Measurements from ENCODE around the gene SRMS.

GRCh38 chr20:63567386-63568169, 20.0 kb upstream of the SRMS start:
- no peak for TF ChIP-seq POLR2AphosphoS5 (IDR thresholded peaks at IDR 0.05)
- TF ChIP-seq CTCF (IDR thresholded peaks at IDR 0.05): no peak
- TF ChIP-seq POLR2A (IDR thresholded peaks at IDR 0.05): no peak
- TF ChIP-seq EP300 (IDR thresholded peaks at IDR 0.05): no peak

Measured in gastroesophageal sphincter (tissue), 3 donors.